K562 (cell line): ENCODE measurements around the gene MYMX. TPM values are rescaled to one million over a fixed set of nuclear protein-coding genes. Genes with fewer than 3 reads are reported as not detected.

ENCODE experiments used
- ARID2 ChIP-seq: fragments of 450-650 bp; IDR thresholded peaks from 2 replicates; pipeline ENCODE4 v1.6.1; 2017; ENCODE audit warnings: antibody characterized with exemption, mild to moderate bottlenecking
- CSDE1 ChIP-seq, 2 experiments: fragments of 450-650 bp; IDR thresholded peaks; 2 replicates each; pipeline ENCODE4 v1.6.1; 2016; ENCODE audit warnings: mild to moderate bottlenecking in 1 of 2
- CTBP1 ChIP-seq: fragments of 450-650 bp; IDR thresholded peaks from 2 replicates; pipeline ENCODE4 v1.6.1; 2016; ENCODE audit warnings: borderline replicate concordance
- FOXK2 ChIP-seq, 2 experiments: fragments of 450-650 bp; IDR thresholded peaks in 1 of 2; conservative IDR thresholded peaks in 1 of 2; 2 replicates each; pipeline ENCODE4 v1.6.1; 2016; ENCODE audit warnings: low read depth in 2 of 2, mild to moderate bottlenecking in 1 of 2
- GABPB1 ChIP-seq: sonication (generic); formaldehyde crosslinking; IDR thresholded peaks from 2 replicates; pipeline ENCODE4 v1.8.0; 2022; ENCODE audit warnings: mild to moderate bottlenecking, missing genetic modification reagents
- KDM1A ChIP-seq, 2 experiments: fragments of 450-650 bp; IDR thresholded peaks; 2 replicates each; pipeline ENCODE4 v1.6.1; 2016; ENCODE audit warnings: mild to moderate bottlenecking in 2 of 2
- NR4A1 ChIP-seq, 2 experiments: fragments of 250-450 bp in 1 of 2; fragments of 450-650 bp in 1 of 2; sonication (Bioruptor Pico) in 1 of 2; IDR thresholded peaks; 2 replicates each; pipeline versions ENCODE4 v1.4.0 to v1.6.1; 2016 to 2020; ENCODE audit warnings: mild to moderate bottlenecking in 2 of 2, missing compliant biosample characterization in 1 of 2, missing genetic modification characterization in 1 of 2, moderate library complexity in 1 of 2
- PHF8 ChIP-seq: fragments of 200-600 bp; sonication (generic); IDR thresholded peaks from 2 replicates; pipeline ENCODE4 v1.6.1; 2012; ENCODE audit warnings: mixed run types, mild to moderate bottlenecking, inconsistent platforms, low read length, moderate library complexity, borderline replicate concordance
- SRSF7 ChIP-seq: fragments of 200-400 bp; formaldehyde crosslinking; optimal IDR thresholded peaks from 2 replicates; pipeline ENCODE3; 2017; ENCODE audit warnings: mild to moderate bottlenecking, low read depth, low read length
- TAF15 ChIP-seq: fragments of 200-400 bp; formaldehyde crosslinking; IDR thresholded peaks from 2 replicates; pipeline ENCODE4 v1.6.1; 2017; ENCODE audit warnings: mild to moderate bottlenecking, low read depth, low read length, moderate library complexity
- ZNF197 ChIP-seq: fragments of 200-800 bp; sonication (Bioruptor generic); IDR thresholded peaks from 2 replicates; pipeline ENCODE4 v1.6.1; 2016; ENCODE audit warnings: low read depth, missing genetic modification characterization, missing compliant biosample characterization
- ZNF76 ChIP-seq: fragments of 250-450 bp; sonication (Bioruptor Pico); IDR thresholded peaks from 2 replicates; pipeline ENCODE4 v1.4.0; 2020; ENCODE audit warnings: mild to moderate bottlenecking, moderate library complexity, borderline replicate concordance
- ZSCAN32 ChIP-seq: fragments of 450-650 bp; formaldehyde crosslinking; IDR thresholded peaks from 2 replicates; pipeline ENCODE4 v1.4.0; 2020; ENCODE audit warnings: mild to moderate bottlenecking, moderate library complexity
- polyA plus RNA-seq, 8 experiments: library from polyadenylated mRNA; depleted of rRNA in 4 of 8; stranded (reverse) in 5 of 8; unstranded in 3 of 8; fragments of >200 nt; fragmentation: Nextera tagmentation in 2 of 8; fragmentation: Illumina TruSeq in 1 of 8; extraction: Ambion mirVana in 2 of 8; extraction: Trizol in 1 of 8; gene quantifications; 2 replicates each; pipeline versions ENCODE4 v1.2.1 to v1.2.3, GENCODE V29; 2011 to 2014; ENCODE audit warnings: inconsistent platforms in 1 of 8, missing spikeins in 1 of 8
- total RNA-seq, 7 experiments: library from RNA; depleted of rRNA in 6 of 7; stranded (reverse); fragments of >200 nt in 6 of 7; fragmentation: Illumina TruSeq in 2 of 7; extraction: Trizol in 2 of 7; gene quantifications; 2 replicates each; pipeline versions ENCODE4 v1.2.1 to v1.2.3, GENCODE V29; 2011 to 2021; ENCODE audit warnings: low replicate concordance in 1 of 7
- TF ChIP-seq, protein P1 (sequence below): IDR thresholded peaks from 2 replicates; pipeline ENCODE4 v1.6.1; 2011; ENCODE audit warnings: borderline replicate concordance, low read depth, mild to moderate bottlenecking, moderate library complexity, low read length; ENCODE audit not compliant: insufficient read depth, poor library complexity, severe bottlenecking

MYMX gene
- total and polyA plus RNA-seq, 9 of the 15 experiments (the other 6 are each of a cell fraction or from before 2014, with no cell fraction given) = 0.12 TPM; not detected in 8

DNA sequence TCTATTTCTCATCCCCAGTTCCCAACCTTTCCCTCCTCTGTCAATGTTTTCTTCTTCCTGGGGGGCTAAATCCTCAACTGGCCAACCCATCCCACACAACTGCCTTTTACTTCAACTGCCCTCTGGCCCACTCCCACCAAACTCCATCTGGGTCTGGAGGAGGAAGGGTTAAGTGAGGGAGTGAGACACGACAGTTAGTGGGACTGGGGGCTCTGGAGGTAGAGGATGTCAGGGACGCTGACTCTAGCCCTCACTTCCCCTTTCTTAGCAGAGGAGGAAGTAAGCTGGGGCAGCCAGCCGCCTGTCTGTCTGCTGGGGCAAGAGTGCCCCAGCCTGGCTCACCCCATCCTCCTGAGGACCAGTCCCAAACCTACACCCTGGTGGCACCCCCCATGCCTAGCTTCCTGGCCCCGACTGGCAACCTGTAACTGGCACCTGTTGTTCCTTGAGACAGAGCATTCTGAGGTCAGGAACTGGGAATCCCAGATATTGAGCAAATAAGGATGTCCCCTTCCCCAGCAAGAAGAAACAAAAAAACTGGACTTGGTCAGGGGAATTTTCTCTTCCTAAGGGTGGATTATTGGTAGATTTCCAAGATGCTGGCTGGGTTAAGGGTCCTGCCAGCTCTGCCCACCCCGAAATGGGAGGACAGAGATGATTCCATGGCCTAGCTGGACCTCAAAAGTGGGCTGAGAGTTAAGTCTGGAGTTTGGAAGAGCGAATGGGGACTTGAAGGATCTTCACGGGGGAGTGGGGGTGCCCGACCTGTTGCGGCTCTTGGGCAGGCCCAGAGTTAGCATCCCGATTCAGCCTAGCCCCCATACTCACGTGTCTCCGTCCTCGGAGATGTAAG, 47.7 kb downstream of the MYMX start (continued):
- no peak for TF ChIP-seq TAF15
- TF ChIP-seq, protein P1, sequence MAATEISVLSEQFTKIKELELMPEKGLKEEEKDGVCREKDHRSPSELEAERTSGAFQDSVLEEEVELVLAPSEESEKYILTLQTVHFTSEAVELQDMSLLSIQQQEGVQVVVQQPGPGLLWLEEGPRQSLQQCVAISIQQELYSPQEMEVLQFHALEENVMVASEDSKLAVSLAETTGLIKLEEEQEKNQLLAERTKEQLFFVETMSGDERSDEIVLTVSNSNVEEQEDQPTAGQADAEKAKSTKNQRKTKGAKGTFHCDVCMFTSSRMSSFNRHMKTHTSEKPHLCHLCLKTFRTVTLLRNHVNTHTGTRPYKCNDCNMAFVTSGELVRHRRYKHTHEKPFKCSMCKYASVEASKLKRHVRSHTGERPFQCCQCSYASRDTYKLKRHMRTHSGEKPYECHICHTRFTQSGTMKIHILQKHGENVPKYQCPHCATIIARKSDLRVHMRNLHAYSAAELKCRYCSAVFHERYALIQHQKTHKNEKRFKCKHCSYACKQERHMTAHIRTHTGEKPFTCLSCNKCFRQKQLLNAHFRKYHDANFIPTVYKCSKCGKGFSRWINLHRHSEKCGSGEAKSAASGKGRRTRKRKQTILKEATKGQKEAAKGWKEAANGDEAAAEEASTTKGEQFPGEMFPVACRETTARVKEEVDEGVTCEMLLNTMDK = no peak
- no peak for TF ChIP-seq ZNF76
- TF ChIP-seq SRSF7 = no peak
- no peak; the same call in 1 of the 2 replicates for TF ChIP-seq CTBP1
- 0 out of 2 replicates have a peak, but pooled peaks have one; percentile 25 for TF ChIP-seq ARID2
- TF ChIP-seq ZNF197 (CRISPR knock-in tag) = no peak
- TF ChIP-seq PHF8 = no peak
- no peak for TF ChIP-seq CSDE1 (IDR thresholded peaks at IDR 0.05)
- TF ChIP-seq NR4A1 (CRISPR knock-in tag; IDR thresholded peaks at IDR 0.05) = 0 out of 2 replicates have a peak, but pooled peaks have one; percentile 14
- no peak for TF ChIP-seq NR4A1 (tag; IDR thresholded peaks at IDR 0.05)
- no peak for TF ChIP-seq ZSCAN32
- TF ChIP-seq FOXK2 (conservative IDR thresholded peaks at IDR 0.05 in 1 of 2, IDR thresholded peaks at IDR 0.05 in 1 of 2; ENCODE audit: low read depth in 2 of 2) = no peak
- TF ChIP-seq KDM1A (IDR thresholded peaks at IDR 0.05) = peak in 1 of 2 experiments; percentile 47; a peak in 1 of 4 replicates
- no peak for TF ChIP-seq GABPB1 (CRISPR knock-in tag)
